NCI-H82 treated with DMSO at 0.1 percent for 48 hours (cell line): ENCODE results near the gene TRPM5.
A peak's percentile ranks its signal among the peaks of the same experiment; 100 is the strongest.

ENCODE experiments used
- DNase-seq: peaks from one replicate; lab custom pipeline; 2025; ENCODE audit not compliant: unreplicated experiment; lab: John Stamatoyannopoulos, UW

The TRPM5 gene

DNA sequence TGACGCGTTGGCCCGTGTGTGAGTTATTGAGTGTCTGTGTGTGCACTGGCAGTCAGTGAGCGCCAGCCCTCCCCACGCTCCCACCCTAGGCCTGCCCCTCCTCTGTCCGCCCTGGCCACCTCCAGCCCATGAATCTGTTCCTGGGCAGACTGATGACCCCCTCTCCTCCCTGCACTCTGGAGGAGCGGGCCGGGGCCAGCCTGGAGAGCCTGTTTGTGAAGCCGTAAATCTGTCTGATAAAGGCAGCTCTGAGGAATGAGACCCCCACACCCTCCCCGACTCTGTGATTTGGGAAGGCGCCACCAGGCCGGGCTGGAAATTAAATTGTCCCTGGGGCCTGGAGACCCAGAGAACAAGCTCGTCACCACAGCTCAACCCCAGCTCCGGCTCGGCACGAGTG, 35.2 kb downstream of the TRPM5 start:
- DNase-seq, result no peak

DNA sequence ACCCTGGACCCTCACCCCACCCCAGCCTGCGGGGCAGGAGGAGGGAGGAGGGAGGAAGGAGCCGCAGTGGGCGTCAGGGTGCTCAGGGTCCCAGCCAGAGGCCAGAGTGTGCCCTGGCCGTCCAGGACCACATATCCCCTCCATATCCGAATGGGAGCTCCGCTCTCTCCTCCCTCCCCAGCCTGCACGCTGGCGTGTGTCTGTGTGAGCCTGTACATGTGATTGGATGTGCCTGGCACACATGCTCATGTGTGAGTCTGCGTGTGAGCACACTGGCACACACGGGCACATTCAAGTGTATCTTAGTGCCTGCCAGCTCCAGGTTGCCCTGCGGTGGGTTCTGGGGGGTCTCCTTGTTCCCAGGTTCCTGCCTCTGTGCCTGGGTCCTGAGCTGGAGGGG, 35.6 kb downstream of the TRPM5 start:
- no peak for DNase-seq

DNA sequence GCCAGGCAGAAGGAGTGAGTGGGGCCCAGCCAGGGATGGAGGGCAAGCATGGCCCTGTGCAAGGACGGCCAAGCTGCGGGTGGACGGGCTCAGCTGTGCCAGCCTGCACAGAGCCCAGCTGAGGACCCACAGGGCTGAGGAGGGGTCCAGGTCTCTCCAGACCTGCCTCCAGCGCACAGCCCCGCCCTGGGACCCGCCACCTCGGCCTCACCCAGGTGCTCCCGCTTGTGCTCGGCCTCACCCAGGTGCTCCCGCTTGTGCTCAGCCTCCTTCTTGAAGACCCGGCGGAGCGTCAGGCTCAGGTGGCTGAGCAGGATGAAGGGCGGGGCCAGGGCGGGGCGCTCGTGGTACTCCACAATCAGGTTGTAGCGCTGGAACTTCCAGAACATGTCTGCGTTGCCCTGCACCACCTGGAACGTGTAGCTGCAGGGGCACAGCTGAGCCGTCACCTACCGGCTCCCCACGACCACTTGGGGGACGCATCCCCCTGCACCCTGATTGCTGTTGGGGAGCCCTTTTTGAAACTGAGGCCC, 37.4 kb downstream of the TRPM5 start:
- DNase-seq, result no peak

DNA sequence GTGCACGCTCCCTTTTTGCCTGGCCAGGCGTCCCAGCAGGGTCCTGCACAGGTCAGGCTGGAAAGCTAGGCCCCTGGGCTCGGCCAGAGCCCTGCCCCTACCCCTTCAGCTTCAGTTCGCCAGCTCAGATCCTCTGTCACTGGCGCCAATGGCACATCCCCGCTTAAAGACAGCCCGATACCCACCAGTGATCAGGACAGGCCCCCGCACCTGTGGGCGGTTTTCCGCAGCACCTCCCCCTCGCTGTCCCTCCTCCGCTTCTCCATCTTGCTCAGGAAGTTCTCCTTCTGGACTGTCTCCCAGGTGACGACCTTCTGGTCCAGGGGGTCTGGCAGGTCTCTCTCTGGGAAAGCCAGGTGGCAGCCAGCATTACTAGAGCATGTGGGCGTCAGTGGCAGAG, 37.9 kb downstream of the TRPM5 start:
- DNase-seq, result no peak

DNA sequence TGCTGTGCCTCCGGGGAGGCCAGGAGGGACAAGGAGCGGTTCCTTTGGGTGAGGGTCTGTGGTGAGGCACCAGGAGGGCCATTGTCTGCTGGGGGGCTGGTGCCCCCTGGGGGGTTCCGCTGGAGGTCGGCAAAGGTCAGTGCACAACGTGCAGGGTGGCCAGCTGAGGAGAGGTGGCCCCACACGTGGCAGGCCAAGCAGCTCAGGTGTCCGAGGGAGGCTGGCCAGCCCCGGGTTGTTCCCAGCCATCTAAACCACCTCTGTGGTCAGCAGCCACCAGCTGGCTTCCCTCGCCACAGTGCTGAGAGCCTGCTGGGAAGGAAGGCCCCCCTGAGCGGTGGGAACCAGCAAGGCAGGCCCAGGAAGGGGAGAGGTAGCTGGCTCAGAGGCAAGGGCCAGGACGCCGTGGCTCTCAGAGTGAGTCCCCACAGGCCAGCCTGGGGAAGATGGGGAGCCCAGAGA, 39.5 kb downstream of the TRPM5 start:
- no peak for DNase-seq

DNA sequence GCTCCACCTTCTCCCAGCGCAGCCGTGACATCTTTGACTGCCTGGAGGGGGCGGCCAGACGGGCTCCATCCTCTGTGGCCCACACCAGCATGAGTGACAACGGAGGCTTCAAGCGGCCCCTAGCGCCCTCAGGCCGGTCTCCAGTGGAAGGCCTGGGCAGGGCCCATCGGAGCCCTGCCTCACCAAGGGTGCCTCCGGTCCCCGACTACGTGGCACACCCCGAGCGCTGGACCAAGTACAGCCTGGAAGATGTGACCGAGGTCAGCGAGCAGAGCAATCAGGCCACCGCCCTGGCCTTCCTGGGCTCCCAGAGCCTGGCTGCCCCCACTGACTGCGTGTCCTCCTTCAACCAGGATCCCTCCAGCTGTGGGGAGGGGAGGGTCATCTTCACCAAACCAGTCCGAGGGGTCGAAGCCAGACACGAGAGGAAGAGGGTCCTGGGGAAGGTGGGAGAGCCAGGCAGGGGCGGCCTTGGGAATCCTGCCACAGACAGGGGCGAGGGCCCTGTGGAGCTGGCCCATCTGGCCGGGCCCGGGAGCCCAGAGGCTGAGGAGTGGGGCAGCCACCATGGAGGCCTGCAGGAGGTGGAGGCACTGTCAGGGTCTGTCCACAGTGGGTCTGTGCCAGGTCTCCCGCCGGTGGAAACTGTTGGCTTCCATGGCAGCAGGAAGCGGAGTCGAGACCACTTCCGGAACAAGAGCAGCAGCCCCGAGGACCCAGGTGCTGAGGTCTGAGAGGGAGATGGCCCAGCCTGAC, 41.2 kb downstream of the TRPM5 start:
- DNase-seq, result no peak

DNA sequence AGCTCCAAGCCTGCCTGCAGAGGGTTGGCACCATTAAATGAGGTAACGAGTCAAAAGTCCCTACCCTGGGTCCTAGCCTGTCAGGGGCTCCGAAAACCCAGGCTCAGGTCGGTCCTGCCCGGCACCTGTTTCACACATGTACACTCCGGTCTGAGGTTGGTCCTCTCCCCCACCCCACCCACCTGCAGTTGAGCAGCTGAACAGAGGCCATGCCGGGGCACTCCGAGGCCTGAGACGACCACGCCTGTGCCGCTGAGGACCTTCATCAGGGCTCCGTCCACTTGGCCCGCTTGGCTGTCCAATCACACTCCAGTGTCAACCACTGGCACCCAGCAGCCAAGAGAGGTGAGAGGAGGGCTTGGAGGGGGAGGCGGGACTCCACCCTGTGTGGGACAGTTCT, 42.2 kb downstream of the TRPM5 start:
- no peak for DNase-seq

DNA sequence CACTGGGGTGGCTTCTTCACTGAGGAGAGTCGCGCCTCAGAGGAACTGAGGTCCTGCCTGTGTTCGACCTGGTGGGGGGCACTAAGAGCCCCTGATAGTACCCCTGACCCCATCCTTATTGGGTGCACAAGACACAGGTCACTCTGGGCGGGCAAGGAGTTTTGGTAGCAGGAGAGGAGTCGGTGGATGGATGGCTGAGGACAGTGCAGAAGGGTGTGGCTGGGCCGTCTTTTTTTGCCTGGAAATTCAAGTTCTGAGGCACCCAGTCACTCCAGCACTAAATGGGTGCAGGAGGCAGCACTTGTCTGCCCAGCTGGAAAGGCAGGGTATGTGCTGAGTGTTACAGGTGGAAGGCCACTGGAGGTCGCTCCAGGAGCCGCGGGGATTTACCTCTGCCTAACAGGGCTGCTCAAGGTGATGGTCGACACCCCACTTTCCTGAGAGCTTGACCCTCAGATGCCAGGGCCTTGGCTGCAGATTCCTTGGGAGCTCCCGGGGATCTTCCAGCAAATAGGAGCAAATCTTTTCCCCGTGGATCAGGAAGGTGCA, 42.8 kb downstream of the TRPM5 start:
- DNase-seq, result no peak

DNA sequence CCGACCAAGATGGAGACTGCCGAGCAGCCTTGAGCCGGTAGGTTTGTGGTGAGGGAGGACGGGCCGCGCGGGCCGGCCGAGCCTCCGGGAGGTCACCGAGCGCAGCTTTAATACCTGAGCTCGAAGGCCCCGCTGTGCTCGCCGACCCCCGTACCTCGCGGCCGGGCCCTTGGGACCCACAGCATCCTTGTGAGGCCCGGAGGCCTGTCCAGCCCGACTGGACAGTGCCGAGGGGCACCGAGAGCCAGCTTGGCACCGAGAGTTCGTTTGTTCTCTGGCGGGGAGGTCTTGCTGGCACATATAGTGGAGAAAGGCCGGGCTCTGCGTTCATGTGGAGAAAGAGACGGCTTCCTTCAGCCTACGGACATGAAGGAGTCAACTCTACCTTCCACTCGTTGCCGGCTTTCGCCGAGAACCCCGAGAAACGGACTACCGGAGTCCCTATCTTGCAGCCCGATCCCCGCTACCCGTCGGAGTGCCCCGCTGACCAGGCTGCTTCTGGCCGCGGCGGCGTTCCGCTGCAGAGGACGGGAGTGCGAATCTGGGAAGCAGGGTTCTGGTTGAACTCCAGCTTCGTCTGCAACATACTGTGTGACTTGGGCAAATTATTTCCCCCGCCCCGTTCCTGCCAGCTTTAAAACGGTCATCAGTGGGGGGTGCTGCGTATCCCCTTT, 43.4 kb downstream of the TRPM5 start:
- DNase-seq, result no peak

DNA sequence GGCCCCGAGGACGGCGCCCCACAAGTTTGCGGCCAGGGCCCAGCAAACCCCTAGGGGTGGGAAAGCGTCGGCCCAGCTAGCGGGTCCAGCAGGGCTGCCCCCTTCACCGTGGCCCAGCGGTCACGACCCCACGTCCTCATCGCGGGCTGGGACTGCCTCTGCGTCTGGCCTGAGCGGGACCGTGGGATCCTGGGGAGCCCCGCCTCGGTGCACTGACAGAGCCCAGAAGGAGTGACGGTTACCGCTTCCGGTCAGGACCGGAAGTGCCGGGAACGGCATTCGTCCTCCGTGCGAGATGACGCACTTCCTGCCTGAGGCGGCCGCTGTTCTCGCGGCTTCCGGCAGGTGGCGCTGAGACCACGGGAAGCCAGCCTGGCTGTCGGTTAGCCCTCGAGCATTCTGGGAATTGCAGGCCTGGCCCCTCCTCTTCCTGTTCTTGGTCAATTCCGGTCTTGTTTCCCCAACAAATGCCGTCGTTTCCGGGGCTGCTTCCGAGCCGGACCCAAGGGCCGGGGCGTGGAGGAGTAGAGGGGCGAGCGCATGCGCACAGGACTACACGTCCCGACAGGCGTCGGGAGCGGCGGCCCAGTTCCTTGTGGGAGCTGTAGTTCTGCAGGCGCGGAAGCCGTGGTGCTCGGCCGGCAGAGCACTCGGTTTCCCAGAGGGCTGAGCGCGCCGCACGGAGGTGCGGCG, 44.1 kb downstream of the TRPM5 start, which contains the start of gene TSSC4:
Gene TSSC4 (plus strand): TSS at position 682 of the 693 bp plus-strand sequence. CDS start 1,884 bp downstream, outside the sequence.
- peak; percentile 95 for DNase-seq

DNA sequence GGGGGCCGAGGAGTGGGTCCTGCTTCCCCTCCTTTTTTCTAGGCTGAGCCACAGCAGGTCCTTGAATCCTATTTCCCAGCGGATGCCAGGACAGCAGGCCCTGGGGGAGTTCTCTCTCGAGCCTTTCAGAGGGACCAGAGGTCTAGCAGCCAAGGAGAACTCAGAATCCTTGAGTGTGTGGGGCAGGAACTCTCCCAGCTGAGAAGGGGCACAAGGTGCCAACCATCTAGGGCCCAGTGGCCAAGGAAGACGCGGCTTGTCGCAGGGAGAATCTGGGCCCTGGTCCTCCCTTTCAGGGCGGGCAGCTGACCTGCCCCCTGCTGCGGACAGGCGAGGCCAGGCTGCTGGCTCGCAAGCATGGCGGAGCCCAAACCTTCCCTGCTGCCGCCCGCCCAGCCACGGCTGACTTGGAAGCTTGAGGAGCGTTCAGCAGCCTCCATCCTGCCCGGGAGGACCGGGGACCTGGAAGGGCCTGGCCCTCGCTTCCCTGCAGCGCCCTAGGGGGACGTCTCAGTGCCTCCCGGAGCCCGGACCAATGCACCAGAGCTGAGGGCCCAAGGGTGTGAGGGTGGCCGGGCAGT, 44.7 kb downstream of the TRPM5 start:
- no peak for DNase-seq

DNA sequence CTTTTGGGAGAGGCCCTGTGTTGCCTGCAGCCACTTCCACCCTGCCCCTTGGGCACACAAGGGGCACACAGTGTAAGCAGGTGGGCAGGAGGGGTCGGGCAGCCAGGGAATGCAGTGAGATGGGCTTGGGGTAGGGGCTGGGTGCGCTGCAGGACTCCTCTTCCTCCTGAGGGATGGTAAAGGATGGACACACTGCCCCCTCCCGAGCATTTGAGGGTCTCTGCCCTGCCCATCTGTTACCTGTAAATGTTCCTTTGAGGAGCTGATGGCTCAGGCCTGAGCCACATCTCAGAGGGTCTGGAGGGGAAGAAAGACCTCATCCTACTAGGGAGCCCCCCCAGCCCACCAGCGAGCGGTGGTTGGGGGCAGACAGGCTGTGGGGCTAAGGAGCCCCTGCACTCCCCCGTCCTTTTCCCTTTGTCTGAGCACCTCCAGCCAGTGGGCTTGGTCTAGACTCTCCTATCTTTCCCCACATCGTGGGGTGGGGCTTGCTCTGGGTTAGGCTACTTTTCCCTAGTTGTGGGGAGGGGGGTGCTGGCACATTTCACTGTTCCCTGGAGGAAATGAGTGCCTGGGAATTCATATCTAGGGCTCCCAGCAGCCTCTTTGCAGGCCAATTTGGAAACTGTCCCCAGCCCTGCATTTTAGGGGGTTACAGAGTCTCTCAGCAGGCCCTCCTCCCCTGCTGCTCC, 45.5 kb downstream of the TRPM5 start:
- no peak for DNase-seq

DNA sequence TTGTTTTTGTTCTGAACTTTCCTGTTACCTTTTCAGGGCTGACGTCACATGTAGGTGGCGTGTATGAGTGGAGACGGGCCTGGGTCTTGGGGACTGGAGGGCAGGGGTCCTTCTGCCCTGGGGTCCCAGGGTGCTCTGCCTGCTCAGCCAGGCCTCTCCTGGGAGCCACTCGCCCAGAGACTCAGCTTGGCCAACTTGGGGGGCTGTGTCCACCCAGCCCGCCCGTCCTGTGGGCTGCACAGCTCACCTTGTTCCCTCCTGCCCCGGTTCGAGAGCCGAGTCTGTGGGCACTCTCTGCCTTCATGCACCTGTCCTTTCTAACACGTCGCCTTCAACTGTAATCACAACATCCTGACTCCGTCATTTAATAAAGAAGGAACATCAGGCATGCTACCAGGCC, 47.3 kb downstream of the TRPM5 start:
- no peak for DNase-seq

DNA sequence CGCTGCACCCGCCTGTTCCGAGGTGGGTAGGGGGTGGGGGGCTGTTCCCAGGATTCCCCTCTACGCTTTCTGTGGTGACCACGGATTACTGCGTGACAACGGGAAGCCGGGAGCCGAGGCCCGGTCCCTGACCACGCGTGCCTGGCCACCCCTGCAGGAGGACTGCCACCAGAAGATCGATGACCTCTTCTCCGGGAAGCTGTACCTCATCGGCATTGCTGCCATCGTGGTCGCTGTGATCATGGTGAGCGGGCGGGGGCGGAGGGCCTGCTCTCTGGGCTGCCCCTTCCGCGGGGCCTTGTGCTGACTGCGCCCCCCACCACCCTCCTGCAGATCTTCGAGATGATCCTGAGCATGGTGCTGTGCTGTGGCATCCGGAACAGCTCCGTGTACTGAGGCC, 47.8 kb downstream of the TRPM5 start:
- DNase-seq, result no peak

DNA sequence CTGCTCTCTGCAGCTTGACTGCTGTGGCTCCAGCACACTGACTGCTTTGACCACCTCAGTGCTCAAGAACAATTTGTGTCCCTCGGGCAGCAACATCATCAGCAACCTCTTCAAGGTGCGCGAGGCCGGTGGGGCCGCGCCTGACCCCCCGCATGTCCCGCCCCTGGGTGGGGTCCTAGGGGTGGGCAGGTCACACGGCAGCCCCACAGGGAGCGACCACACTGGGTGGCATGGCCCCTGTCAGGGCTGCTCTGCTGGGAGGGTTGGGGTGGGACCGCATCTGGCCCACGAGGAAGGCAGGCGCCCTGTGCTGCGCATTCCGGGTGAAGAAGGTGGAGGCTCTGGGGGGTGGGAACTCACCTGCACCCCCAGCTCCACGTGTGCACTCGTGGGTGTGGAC, 48.5 kb downstream of the TRPM5 start:
- DNase-seq, result no peak

DNA sequence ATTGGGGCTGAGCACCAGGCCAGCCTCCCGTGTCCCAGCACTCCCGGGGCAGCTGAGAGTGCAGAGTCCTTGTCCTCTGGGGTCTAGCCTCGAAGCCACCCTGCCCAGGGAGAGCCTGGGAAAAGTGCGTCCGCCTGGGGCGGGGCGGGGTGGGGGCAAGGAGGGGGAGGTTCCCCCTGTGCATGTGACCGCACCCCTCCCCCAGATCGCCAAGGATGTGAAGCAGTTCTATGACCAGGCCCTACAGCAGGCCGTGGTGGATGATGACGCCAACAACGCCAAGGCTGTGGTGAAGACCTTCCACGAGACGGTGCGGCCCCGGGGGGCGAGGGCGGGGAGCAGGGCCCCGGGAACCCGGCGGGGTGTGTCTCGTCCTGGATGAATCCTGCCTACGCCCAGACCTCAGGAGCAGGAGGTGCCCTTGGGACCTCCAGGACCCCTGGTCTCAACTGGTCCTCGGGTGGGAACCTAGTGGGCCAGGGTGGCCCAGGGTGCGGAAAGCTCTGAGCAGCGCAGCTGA, 49.0 kb downstream of the TRPM5 start:
- DNase-seq, result no peak

DNA sequence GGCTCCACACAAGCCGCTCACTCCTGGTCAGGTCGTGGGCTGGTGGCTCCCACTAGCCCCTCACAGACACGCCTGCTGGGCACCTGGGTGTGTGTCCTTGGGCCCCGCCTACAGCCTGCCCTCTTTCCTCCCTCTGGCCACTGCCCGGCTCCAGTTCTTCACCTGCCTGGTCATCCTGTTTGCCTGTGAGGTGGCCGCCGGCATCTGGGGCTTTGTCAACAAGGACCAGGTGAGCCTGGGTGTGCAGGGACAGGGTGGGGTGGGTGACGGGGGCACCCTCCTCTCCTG, 49.6 kb downstream of the TRPM5 start:
- no peak for DNase-seq
